ENCODE results near the gene TFDP1.

Gene TFDP1

DNA sequence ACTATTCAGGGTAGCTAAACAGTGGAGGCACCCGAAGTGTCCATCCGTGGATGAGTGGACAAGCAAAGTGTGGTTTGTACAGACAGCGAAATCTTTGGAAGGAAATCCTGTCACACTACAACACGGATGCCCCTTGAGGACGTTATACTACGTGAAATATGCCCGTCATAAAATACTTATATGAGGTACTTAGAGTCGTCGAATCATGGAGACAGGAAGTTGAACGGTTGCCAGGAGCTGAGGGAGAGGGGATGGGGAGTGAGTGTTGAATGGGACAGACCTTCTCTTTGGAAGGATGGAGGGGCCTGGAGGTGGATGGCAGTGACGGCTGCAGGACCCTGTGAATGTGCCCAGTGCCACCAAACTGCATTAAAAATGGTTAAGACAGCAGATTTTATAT, 61.8 kb downstream of the TFDP1 start:
- Histone ChIP-seq H3K27me3 (ENCODE audit: control insufficient read depth, insufficient read depth, low read length) (no peaks in the 10 kb centered on the region), H3K4me1 (ENCODE audit: control insufficient read depth, insufficient read depth, low read length) (no peaks in the 10 kb centered on the region), H3K36me3 (ENCODE audit: control insufficient read depth, insufficient read depth, low read length) (peaks cover 12% of the 10 kb centered on the region; the same call in 1 of the 2 replicates), H3K27ac (ENCODE audit: low read depth, low read length) (no peak overlapping the region), H3K4me3 (ENCODE audit: low read depth, low read length) (no peak overlapping the region), H3K9ac (ENCODE audit: low read depth, low read length) (no peak overlapping the region), H3K9me3 (ENCODE audit: control insufficient read depth, insufficient read depth, low read length) (peaks cover 10% of the 10 kb centered on the region; the same call in 1 of the 2 replicates)

DNA sequence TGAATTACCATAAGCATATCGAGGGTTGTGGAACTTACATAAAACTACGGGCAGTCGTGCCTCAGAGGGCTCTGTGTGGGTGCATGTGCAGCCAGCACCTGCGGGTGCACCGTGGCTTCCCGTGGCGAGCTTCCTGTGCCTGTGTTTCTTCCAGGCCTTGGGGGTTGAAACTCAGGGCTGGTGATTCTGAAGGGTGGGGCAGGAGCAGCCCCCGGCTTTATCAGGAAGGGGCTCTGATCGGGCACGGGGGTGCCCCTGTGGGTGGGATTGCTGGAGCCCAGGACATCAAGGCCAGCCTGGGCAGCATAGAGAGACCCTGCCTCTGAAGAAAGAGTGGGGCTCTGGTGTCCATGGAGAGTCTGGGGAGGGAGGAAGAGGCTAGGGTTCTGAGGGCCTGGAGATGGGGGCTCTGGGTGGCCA, 62.4 kb downstream of the TFDP1 start:
- no peak overlapping the region for H3K4me3 ChIP-seq (ENCODE audit: low read depth, low read length)
- H3K9me3 ChIP-seq (ENCODE audit: control insufficient read depth, insufficient read depth, low read length), result peaks cover 10% of the 10 kb centered on the region; the same call in 1 of the 2 replicates
- H3K9ac ChIP-seq (ENCODE audit: low read depth, low read length), result no peak overlapping the region
- no peak overlapping the region for H3K27ac ChIP-seq (ENCODE audit: low read depth, low read length)
- H3K4me1 ChIP-seq (ENCODE audit: control insufficient read depth, insufficient read depth, low read length), result no peaks in the 10 kb centered on the region
- no peaks in the 10 kb centered on the region for H3K27me3 ChIP-seq (ENCODE audit: control insufficient read depth, insufficient read depth, low read length)
- H3K36me3 ChIP-seq (ENCODE audit: control insufficient read depth, insufficient read depth, low read length), result 0 out of 2 replicates have a peak, but pooled peaks cover 6% of the 10 kb centered on the region

DNA sequence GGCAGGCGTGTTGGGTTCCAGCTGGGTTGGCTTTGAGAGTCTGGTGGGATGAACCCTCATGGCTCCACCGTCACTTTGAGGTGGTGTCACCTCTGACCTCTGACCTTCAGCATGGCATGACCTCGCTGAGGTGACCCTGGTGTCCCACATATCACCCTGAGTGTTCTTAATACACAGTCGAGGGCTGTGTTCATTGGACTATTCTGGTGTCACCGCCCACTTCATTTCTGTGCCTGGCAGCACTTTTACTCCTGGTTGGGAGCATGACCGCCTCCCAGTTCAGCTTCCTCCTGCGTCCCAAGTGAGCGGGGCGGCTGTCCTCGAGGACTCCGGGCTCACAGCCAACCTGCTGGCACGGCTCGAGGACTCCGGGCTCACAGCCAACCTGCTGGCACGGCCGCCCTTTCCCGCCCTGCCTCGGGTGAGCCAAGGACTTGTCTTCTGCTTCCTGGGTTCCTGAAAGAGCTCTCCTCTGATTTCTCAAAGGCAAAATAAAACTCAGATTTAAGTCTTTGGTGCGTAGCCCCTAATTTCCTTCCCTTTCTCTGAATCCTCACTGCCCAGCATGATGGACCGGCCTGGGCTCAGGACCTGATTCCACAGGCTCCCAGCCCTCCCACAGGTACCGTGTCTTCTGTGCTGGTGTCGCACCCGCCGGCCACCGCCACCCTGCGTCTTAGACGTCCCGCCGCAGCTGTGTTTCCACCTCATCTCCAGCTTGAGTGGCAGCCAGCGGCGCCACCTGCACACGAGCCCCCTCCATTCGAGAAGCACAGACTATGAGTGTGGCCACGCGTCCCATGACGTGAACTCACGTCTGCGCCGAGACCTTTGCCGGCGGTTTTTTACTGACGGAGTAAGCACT, 63.0 kb downstream of the TFDP1 start:
- H3K9ac ChIP-seq (ENCODE audit: low read depth, low read length), result no peak overlapping the region
- no peaks in the 10 kb centered on the region for H3K4me1 ChIP-seq (ENCODE audit: control insufficient read depth, insufficient read depth, low read length)
- H3K27ac ChIP-seq (ENCODE audit: low read depth, low read length), result no peak overlapping the region
- H3K9me3 ChIP-seq (ENCODE audit: control insufficient read depth, insufficient read depth, low read length), result peaks cover 7% of the 10 kb centered on the region; the same call in 1 of the 2 replicates
- H3K4me3 ChIP-seq (ENCODE audit: low read depth, low read length), result no peak overlapping the region
- no peaks in the 10 kb centered on the region for H3K36me3 ChIP-seq (ENCODE audit: control insufficient read depth, insufficient read depth, low read length)
- no peaks in the 10 kb centered on the region for H3K27me3 ChIP-seq (ENCODE audit: control insufficient read depth, insufficient read depth, low read length)

DNA sequence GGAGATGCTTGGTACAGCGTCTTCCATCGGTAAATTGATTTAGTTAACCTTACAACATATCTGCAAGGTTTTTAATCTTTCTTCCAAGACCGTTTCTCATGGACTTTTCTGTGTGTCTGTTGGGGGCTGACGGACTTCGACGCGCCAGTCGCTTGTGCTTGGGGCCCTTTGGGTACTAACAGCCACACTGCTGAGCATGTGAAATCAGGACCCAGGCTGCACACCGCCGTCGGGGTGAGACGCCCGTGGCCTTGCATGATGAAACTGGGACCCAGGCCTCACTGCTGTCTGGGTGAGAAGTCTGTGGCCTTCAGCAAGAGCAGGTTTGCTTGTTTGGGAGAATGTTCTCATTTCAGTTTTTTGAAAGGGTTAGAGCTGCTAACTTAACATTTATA, 63.7 kb downstream of the TFDP1 start:
- Histone ChIP-seq H3K4me1 (ENCODE audit: control insufficient read depth, insufficient read depth, low read length) (no peaks in the 10 kb centered on the region), H3K9me3 (ENCODE audit: control insufficient read depth, insufficient read depth, low read length) (peaks cover 4% of the 10 kb centered on the region; the same call in 1 of the 2 replicates), H3K36me3 (ENCODE audit: control insufficient read depth, insufficient read depth, low read length) (no peaks in the 10 kb centered on the region), H3K9ac (ENCODE audit: low read depth, low read length) (no peak overlapping the region), H3K27ac (ENCODE audit: low read depth, low read length) (no peak overlapping the region), H3K4me3 (ENCODE audit: low read depth, low read length) (no peak overlapping the region), H3K27me3 (ENCODE audit: control insufficient read depth, insufficient read depth, low read length) (no peaks in the 10 kb centered on the region)

DNA sequence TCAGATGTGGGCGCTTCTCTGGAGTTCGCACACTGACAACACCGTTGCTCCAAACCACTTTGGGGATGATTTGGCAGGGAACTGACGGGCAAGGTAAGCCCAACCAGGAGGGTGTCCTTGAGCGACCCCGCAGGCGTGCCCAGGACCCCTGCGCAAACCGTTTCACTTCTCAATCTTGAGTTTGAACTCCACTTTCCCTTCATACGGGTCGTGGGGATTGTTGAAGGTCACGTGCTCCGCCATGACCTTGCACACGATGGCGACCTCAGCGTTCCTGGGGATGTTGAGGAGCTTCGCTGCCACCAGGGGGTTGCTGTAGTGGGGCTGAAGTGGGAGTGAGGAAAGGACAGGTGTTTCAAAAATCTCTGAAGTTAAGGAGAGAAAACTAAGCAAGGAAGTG, 64.7 kb downstream of the TFDP1 start:
- H3K27ac ChIP-seq (ENCODE audit: low read depth, low read length), result no peak overlapping the region
- no peaks in the 10 kb centered on the region for H3K27me3 ChIP-seq (ENCODE audit: control insufficient read depth, insufficient read depth, low read length)
- H3K4me1 ChIP-seq (ENCODE audit: control insufficient read depth, insufficient read depth, low read length), result no peaks in the 10 kb centered on the region
- no peak overlapping the region for H3K9ac ChIP-seq (ENCODE audit: low read depth, low read length)
- H3K9me3 ChIP-seq (ENCODE audit: control insufficient read depth, insufficient read depth, low read length), result 0 out of 2 replicates have a peak, but pooled peaks cover 3% of the 10 kb centered on the region
- no peak overlapping the region for H3K4me3 ChIP-seq (ENCODE audit: low read depth, low read length)
- H3K36me3 ChIP-seq (ENCODE audit: control insufficient read depth, insufficient read depth, low read length), result no peaks in the 10 kb centered on the region

DNA sequence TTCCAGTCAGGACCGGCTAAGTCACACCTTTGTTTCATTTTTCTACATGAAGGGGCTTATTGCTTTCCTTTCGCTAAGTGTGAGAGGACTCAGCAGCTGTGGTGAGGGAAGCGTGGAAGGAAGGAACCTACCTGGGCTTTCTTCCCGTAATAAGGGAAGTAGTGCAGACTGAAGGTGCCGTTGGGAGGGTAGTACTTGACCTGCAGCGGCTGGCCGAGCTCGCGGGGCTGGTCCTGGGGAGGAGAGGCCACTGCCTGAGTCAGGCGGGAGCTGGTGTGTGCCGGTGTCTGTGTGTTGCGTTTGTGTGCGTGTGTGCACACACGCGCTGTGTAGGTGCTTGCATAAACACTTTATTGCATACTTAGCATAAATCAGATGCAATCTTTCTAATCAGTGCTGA, 65.7 kb downstream of the TFDP1 start:
- no peaks in the 10 kb centered on the region for H3K27me3 ChIP-seq (ENCODE audit: control insufficient read depth, insufficient read depth, low read length)
- no peak overlapping the region for H3K27ac ChIP-seq (ENCODE audit: low read depth, low read length)
- no peaks in the 10 kb centered on the region for H3K4me1 ChIP-seq (ENCODE audit: control insufficient read depth, insufficient read depth, low read length)
- H3K9ac ChIP-seq (ENCODE audit: low read depth, low read length), result no peak overlapping the region
- no peak overlapping the region for H3K4me3 ChIP-seq (ENCODE audit: low read depth, low read length)
- no peaks in the 10 kb centered on the region for H3K9me3 ChIP-seq (ENCODE audit: control insufficient read depth, insufficient read depth, low read length)
- H3K36me3 ChIP-seq (ENCODE audit: control insufficient read depth, insufficient read depth, low read length), result no peaks in the 10 kb centered on the region

DNA sequence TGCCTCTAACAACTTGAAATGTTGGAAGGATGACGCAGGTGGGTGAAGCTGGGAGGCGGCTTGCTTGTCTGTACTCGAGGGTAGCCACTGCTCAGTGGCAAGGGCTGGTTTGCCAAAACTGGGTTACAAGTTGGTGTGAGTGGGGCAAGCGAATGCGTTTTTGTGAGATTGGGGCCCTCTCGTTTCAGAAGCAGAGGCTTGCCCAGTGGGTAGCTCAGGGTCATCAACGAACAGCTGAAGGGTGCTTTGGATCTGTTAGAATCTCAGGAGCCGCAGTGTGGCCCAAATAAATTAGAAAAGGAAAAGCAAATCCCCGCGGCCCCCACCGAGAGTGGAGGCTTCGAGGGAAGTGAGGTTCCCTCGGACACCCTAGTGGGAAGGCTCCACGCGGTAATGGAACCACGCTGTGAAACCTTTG, 66.2 kb downstream of the TFDP1 start:
- Histone ChIP-seq H3K27me3 (ENCODE audit: control insufficient read depth, insufficient read depth, low read length) (no peaks in the 10 kb centered on the region), H3K4me1 (ENCODE audit: control insufficient read depth, insufficient read depth, low read length) (no peaks in the 10 kb centered on the region), H3K36me3 (ENCODE audit: control insufficient read depth, insufficient read depth, low read length) (no peaks in the 10 kb centered on the region), H3K9me3 (ENCODE audit: control insufficient read depth, insufficient read depth, low read length) (no peaks in the 10 kb centered on the region), H3K9ac (ENCODE audit: low read depth, low read length) (no peak overlapping the region), H3K27ac (ENCODE audit: low read depth, low read length) (no peak overlapping the region), H3K4me3 (ENCODE audit: low read depth, low read length) (no peak overlapping the region)

DNA sequence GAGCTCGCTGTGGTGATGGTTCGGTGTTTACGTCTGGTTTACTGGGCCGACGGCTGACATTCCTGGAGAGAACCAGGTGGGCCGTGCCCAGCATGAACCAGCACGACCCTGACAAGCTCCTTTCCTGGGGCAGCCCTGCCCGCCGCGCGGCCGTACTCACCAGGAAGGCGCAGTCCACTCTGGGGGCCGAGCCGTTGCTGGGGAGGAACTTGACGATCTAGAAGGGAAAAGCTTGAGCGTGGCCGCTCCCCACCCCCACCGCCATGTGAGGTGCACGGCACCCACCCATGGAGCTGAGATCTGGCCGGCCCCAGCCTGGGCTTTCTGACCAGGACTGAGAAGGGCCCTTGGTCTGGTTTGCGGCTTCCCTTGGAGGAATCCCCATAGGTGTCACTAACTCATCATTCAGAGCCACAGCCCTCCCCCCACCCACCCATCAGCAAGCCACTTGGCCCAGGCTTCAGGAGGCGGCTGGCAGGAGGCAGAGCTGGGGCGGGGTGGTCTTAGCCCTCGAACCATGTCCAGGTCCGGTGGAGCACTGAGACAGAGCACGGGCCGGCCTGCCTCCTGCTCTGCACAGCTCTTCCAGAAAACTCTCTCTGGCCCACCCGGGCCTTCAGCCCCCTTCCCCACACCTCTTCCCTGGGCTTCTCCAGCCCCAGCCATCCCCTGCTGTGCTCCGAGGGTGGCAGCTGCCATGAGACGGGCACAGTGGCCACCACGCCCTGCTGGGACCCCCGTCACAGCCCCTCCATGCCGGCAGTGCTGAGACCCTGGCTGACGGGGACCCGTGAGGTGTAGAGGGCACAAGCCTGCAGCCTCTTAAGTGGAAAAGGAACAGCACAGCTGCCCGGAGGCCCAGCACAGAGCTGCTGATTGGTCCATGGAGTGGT, 67.2 kb downstream of the TFDP1 start:
- Histone ChIP-seq H3K4me1 (ENCODE audit: control insufficient read depth, insufficient read depth, low read length) (no peaks in the 10 kb centered on the region), H3K27ac (ENCODE audit: low read depth, low read length) (no peak overlapping the region), H3K4me3 (ENCODE audit: low read depth, low read length) (no peak overlapping the region), H3K36me3 (ENCODE audit: control insufficient read depth, insufficient read depth, low read length) (no peaks in the 10 kb centered on the region), H3K9ac (ENCODE audit: low read depth, low read length) (no peak overlapping the region), H3K27me3 (ENCODE audit: control insufficient read depth, insufficient read depth, low read length) (no peaks in the 10 kb centered on the region), H3K9me3 (ENCODE audit: control insufficient read depth, insufficient read depth, low read length) (no peaks in the 10 kb centered on the region)

DNA sequence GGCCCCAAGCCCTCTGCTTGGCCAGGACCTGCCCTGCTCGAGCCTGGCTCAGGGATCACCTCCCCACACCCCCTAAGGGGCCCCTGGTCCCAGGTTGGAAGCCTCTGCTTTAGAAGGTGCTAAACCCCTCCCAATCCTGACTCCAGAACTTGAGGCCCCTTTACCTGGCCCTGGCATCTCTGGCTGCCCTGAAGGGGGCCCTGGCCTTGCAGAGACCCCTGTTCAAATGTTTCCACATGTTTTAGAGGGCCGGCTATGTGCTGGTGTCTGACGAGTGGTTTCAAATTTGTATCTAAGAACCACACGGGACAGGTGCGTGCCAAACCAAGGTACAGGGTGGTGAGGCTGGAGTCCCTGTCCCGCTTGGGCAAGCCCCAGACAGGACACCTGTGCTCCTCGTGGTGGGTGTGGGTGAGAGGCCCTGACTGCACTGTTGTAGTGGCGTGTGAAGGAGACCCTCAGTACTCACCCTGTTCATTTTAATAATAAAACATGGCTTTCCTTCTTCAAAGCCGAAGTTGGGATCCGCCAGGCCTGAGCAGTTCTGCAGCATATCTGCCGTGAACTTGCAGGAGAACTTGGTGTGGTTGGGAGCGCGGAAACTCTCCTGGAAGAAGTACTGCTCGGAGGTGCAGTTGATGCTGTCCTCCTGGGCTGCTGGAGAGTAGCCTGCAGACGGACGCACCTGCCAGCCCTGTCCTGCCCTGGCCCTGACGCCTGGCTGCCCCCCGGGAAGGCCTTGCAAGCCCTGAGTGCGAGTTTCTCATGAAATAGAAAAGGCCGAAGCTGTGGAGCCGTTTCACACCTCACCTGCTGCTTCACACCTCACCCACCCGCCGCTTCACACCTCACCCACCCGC, 68.1 kb downstream of the TFDP1 start:
- H3K9ac ChIP-seq (ENCODE audit: low read depth, low read length), result no peak overlapping the region

DNA sequence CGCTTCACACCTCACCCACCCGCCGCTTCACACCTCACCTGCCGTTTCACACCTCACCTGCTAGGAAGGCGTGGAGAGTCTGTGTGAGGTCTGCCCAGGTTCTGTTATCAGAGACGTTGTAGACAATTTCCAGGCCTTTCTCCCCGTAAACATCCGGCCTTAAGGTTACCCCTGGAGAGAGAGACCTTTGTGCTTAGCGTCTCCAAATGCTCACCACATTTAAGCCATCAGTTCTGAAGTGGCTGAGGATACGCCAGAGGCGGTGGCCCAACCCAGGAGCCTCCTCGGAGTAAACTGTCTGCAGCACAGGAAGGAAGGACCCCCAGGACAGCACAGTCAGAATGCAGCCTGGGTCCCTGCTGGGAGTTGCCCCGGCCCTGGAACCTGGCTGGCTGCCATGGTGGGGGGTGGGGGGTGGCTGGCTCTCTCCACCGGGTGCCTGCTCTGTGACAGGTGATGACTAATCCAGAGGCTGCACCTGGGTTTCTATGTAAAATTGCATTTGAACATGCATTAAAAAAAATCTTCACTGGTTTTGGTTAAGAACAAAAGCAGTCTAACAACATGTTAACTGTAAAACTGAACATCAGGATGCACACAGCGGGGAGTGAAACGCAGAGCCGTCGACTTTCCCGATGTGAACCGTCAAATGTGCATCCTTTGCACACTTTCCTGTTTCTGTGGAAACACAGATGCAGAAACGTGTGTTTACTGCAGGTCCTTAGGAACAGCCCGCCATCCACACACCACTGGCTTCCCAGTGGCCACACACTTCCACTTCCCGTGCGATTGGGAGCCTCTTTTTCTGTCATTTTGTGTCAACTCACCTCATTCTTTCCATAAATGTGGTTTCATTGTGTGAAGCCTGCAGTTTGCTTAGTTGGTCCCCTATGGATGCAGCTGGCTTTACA, 69.0 kb downstream of the TFDP1 start:
- Histone ChIP-seq H3K9ac (ENCODE audit: low read depth, low read length) (no peak overlapping the region), H3K27me3 (ENCODE audit: control insufficient read depth, insufficient read depth, low read length) (no peaks in the 10 kb centered on the region), H3K9me3 (ENCODE audit: control insufficient read depth, insufficient read depth, low read length) (no peaks in the 10 kb centered on the region), H3K27ac (ENCODE audit: low read depth, low read length) (no peak overlapping the region), H3K4me3 (ENCODE audit: low read depth, low read length) (no peak overlapping the region), H3K4me1 (ENCODE audit: control insufficient read depth, insufficient read depth, low read length) (no peaks in the 10 kb centered on the region), H3K36me3 (ENCODE audit: control insufficient read depth, insufficient read depth, low read length) (no peaks in the 10 kb centered on the region)

More for the DNA sequence above, 68.1 kb downstream of the TFDP1 start:
- Histone ChIP-seq H3K4me1 (ENCODE audit: control insufficient read depth, insufficient read depth, low read length) (no peaks in the 10 kb centered on the region), H3K4me3 (ENCODE audit: low read depth, low read length) (no peak overlapping the region), H3K27ac (ENCODE audit: low read depth, low read length) (no peak overlapping the region), H3K9me3 (ENCODE audit: control insufficient read depth, insufficient read depth, low read length) (no peaks in the 10 kb centered on the region), H3K36me3 (ENCODE audit: control insufficient read depth, insufficient read depth, low read length) (no peaks in the 10 kb centered on the region), H3K27me3 (ENCODE audit: control insufficient read depth, insufficient read depth, low read length) (no peaks in the 10 kb centered on the region)
